Natural killer cell (primary cell): ENCODE results near the gene AVPI1. TPM values are rescaled to one million over a fixed set of nuclear protein-coding genes. Genes with fewer than 3 reads are reported as not detected.

Experiments used
- ATAC-seq, 3 donors: fragments of 150-1000 bp in 2 of 3; fragments of 200-7000 bp in 1 of 3; cut with Tn5 transposase; 1 replicate in 1 of 3; 2 replicates in 2 of 3; pipeline ENCODE4 v1.10.0; 2021; ENCODE audit warnings: mild to moderate bottlenecking in 2 of 3, moderate library complexity in 2 of 3
- DNase-seq, 2 donors: peaks; one replicate each; pipeline versions ENCODE4 v3.0.0 to v3.0.0-alpha.2; 2013 to 2021; ENCODE audit warnings: mixed read lengths in 1 of 2
- H3K27ac ChIP-seq: one replicate; pipeline ENCODE4 v1.5.1; 2013; ENCODE audit warnings: mild to moderate bottlenecking, low read length
- H3K27me3 ChIP-seq: one replicate; pipeline ENCODE4 v1.6.1; 2013; ENCODE audit warnings: low read length; ENCODE audit not compliant: control insufficient read depth, insufficient read depth
- H3K36me3 ChIP-seq: one replicate; pipeline ENCODE4 v1.6.1; 2013; ENCODE audit warnings: low read length; ENCODE audit not compliant: control insufficient read depth, insufficient read depth
- H3K4me1 ChIP-seq: one replicate; pipeline ENCODE4 v1.6.1; 2013; ENCODE audit warnings: low read length; ENCODE audit not compliant: control insufficient read depth, insufficient read depth
- H3K4me3 ChIP-seq: one replicate; pipeline ENCODE4 v1.5.1; 2013; ENCODE audit warnings: low read length
- H3K9me3 ChIP-seq: one replicate; pipeline ENCODE4 v1.6.1; 2013; ENCODE audit warnings: low read length; ENCODE audit not compliant: control insufficient read depth, insufficient read depth
- H3K27ac Mint-ChIP-seq, 2 donors: one replicate each; pipeline ENCODE4 v1.8.0; 2022; ENCODE audit warnings: mild to moderate bottlenecking in 2 of 2, mixed read lengths in 2 of 2, moderate library complexity in 1 of 2
- H3K27me3 Mint-ChIP-seq, 2 donors: one replicate each; pipeline ENCODE4 v1.8.0; 2022; ENCODE audit warnings: low read depth in 2 of 2, mixed read lengths in 2 of 2
- H3K36me3 Mint-ChIP-seq: one replicate; pipeline ENCODE4 v1.8.0; 2022; ENCODE audit warnings: mixed read lengths
- H3K4me1 Mint-ChIP-seq, 2 donors: one replicate each; pipeline ENCODE4 v1.8.0; 2022; ENCODE audit warnings: mixed read lengths in 2 of 2
- H3K4me3 Mint-ChIP-seq: one replicate; pipeline ENCODE4 v1.8.0; 2022; ENCODE audit warnings: mild to moderate bottlenecking, moderate library complexity, mixed read lengths
- H3K9me3 Mint-ChIP-seq, 2 donors: one replicate each; pipeline ENCODE4 v1.8.0; 2022; ENCODE audit warnings: mixed read lengths in 2 of 2
- CTCF ChIP-seq: fragments of 200-600 bp; IDR thresholded peaks from one replicate; pipeline ENCODE4 v1.8.0; 2022; ENCODE audit warnings: antibody characterized with exemption
- WGBS: methylation state at CpG from one replicate; pipeline ENCODE4 v1.1.7; 2013; ENCODE audit warnings: missing lambda C conversion rate; ENCODE audit not compliant: insufficient coverage; 5-methylcytosine and 5-hydroxymethylcytosine counted together
- intact Hi-C: fragments of 100-400 bp; cut with micrococcal nuclease; formaldehyde crosslinking; loops from one replicate; pipeline ENCODE4 v1.14.2; 2022
- total RNA-seq, 4 donors: library from RNA; stranded (reverse); fragments of 120-200 nt in 1 of 4; gene quantifications; one replicate each; pipeline versions ENCODE4 v1.2.3 to v1.2.4, GENCODE V29; 2013 to 2022

Gene AVPI1
- total RNA-seq, result 1 to 10 TPM; 6.1 to 8.4 (median 6.8) TPM
- 3.1 TPM for total RNA-seq (2013)

- Histone ChIP-seq H3K9me3 (no peaks in the 10 kb centered on the region), H3K4me1 (peaks cover 21% of the 10 kb centered on the region), H3K27ac (peak within 1 kb of the TSS; percentile 65), H3K36me3 (no peaks in the 10 kb centered on the region), H3K27me3 (no peaks in the 10 kb centered on the region), H3K4me3 (peak within 1 kb of the TSS; percentile 80)
- DNase-seq, result peak; percentile 94 to 98
- peaks cover 9 to 18% of the 10 kb centered on the region in 2 donors for H3K4me1 Mint-ChIP-seq
- no peaks in the 10 kb centered on the region for H3K36me3 Mint-ChIP-seq
- H3K9me3 Mint-ChIP-seq, result no peaks in the 10 kb centered on the region
- WGBS, result under 1% methylated on average over 78 of the region's 78 CpGs
- H3K27me3 Mint-ChIP-seq, result no peaks in the 10 kb centered on the region
- TF ChIP-seq CTCF, result no peak
- peak within 1 kb of the TSS; percentile 76 to 80 for H3K27ac Mint-ChIP-seq
- H3K4me3 Mint-ChIP-seq, result peak within 1 kb of the TSS; percentile 85
- peak; percentile 92 to 98 (median 93) for ATAC-seq
- intact Hi-C loops, result loop anchor here (2.0 kb wide), 3 partner anchors 38 to 50 kb away; partner anchors contain the start of genes PI4K2A and ZFYVE27
Observed at GRCh38 chr10:97686962-97687784, at the start of gene AVPI1. Gene AVPI1, minus strand, starts transcription at chr10:97687241. Its CDS starts 7,336 bp downstream, at chr10:97679905.

- H3K27me3 ChIP-seq, result no peaks in the 10 kb centered on the region
- no peaks in the 10 kb centered on the region for H3K9me3 ChIP-seq
- H3K4me3 ChIP-seq, result peak overlapping the region; percentile 93
- H3K27me3 Mint-ChIP-seq, result no peaks in the 10 kb centered on the region
- ATAC-seq (peak in 1 of 3 donors; percentile 1), DNase-seq (no peak)
- peaks cover 11% of the 10 kb centered on the region for H3K36me3 ChIP-seq
- H3K27ac ChIP-seq, result peak overlapping the region; percentile 97
- peaks cover 21% of the 10 kb centered on the region for H3K4me1 ChIP-seq
- WGBS, result 70% methylated on average over 13 of the region's 13 CpGs
- peak overlapping the region; percentile 96 for H3K4me3 Mint-ChIP-seq
- H3K4me1 Mint-ChIP-seq, result peaks cover 46 to 53% of the 10 kb centered on the region in 2 donors
- no peak for TF ChIP-seq CTCF
- intact Hi-C loops, result loop anchor here (2.0 kb wide), 1 partner anchor 50 kb away; the partner anchor contains the start of gene AVPI1
- H3K27ac Mint-ChIP-seq, result peak overlapping the region; percentile 96 to 98
- H3K36me3 Mint-ChIP-seq, result peaks cover 7% of the 10 kb centered on the region
- no peaks in the 10 kb centered on the region for H3K9me3 Mint-ChIP-seq
Observed at GRCh38 chr10:97736403-97736901, 49.4 kb upstream of the AVPI1 start.

GRCh38 chr10:97734021-97734420, 47.0 kb upstream of the AVPI1 start:
- Mint-ChIP-seq H3K4me3 (peak overlapping the region; percentile 3), H3K27ac (no peak overlapping the region), H3K4me1 (peaks cover 23 to 32% of the 10 kb centered on the region in 2 donors), H3K36me3 (no peaks in the 10 kb centered on the region), H3K9me3 (no peaks in the 10 kb centered on the region), H3K27me3 (peaks cover 0 to 8% of the 10 kb centered on the region in 2 donors)
- ATAC-seq, result no peak
- no peak for DNase-seq
- TF ChIP-seq CTCF, result no peak
- H3K4me1 ChIP-seq, result peaks cover 21% of the 10 kb centered on the region
- WGBS, result 90% methylated on average over 6 of the region's 6 CpGs
- H3K4me3 ChIP-seq, result no peak overlapping the region
- intact Hi-C loops, result no loop called here
- no peak overlapping the region for H3K27ac ChIP-seq
- H3K9me3 ChIP-seq, result no peaks in the 10 kb centered on the region
- H3K27me3 ChIP-seq, result no peaks in the 10 kb centered on the region
- H3K36me3 ChIP-seq, result no peaks in the 10 kb centered on the region
